ENCODE data around the gene COQ10B.
"Not testable (repeated sequence)": the region's sequence is repeated elsewhere in the genome, so short reads cannot be mapped to it uniquely, and the experiment has no call there.

COQ10B gene

DNA sequence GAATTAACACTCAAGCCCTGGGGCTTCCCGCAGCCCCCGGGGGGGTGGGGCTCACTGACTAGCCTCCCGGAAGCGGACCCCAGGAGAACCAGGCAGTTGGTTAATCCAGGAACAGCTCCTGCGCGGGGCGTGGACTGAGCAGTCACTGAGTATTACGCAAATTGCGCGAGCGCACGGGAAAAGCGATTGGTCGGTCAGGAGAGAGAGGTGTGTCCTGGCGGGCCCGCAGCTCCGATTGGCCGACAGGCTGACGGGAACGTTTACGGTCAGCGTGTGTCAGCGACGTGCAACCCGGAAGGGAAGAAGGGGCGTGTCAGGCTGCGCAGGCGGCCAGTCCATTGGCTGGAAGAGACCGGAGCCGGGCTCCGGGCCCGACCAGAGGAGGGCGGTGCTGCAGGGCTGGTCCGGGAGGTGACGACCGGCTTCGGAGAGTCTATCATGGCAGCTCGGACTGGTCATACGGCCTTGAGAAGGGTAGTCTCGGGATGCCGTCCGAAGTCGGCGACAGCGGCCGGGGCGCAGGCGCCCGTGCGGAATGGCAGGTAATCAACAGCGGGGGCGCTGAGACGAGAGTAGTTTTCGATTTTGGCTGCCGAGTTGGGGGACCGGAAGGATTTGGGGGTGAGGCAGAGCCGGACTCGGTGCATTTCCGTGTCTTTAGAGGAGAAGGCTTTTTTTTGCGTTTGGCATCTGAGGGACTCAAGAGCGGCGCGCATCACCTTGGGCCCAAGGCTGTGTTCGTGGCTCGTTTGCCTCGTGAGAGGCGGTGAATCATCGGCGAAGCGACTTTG, at the start of gene COQ10B:
Gene COQ10B, plus strand, starts transcription at position 430 of the 791 bp plus-strand sequence. Its CDS starts 9 bp downstream, at position 439.
- peak; percentile 100 for DNase-seq

DNA sequence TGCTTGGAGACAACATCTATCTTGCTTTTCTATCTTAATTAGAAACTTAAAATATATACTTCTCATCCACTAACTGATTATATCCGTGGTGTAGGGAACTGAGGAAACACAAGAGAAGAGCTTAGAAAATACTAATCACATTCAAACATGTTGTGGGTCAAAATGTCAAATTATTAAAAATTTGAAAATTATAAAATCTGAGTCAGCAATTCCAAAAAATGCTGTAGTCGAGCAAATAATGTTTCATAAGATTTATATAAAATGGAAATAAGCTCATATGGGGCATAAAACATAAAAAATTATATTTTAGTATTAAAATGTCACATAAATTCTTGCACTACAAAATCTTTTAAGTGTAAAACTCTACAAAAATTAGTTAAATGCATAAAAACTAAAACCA, 47.8 kb upstream of the COQ10B start:
- no peak for DNase-seq

DNA sequence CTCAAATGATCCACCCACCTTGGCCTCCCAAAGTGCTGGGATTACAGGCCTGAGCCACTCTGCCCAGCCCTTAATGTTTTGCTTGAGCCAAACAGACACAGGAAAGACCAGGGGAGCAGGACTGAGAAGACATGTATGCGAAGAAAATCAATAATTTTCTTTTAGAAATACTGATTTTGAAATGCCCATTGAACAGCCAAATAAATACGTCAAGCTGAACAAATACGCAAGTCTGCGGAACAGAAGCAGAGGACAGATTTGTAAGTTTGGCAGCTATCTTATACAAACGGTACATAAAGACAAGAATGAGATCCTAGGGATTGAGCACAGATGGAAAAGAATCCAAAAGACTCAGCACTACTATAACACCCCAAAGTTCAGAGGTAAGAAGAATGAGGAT, 39.3 kb upstream of the COQ10B start:
- no peak for DNase-seq

DNA sequence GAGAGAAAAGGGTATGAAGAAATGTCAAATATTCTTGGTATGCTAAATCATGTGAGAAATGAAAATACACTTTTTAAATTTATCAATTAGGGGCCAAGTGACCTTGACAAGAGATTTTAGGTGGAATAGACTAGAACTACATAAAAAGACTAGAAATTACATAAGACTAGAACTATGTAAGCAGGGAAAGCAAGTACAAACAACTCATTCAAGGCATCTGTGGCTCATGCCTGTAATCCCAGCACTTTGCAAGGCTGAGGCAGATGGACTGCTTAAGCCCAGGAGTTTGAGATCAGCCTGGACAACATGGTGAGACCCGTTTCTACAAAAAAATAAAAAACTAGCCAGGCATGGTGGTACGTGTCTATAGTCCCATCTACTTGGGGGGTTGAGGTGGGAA, 38.8 kb upstream of the COQ10B start:
- no peak for DNase-seq

DNA sequence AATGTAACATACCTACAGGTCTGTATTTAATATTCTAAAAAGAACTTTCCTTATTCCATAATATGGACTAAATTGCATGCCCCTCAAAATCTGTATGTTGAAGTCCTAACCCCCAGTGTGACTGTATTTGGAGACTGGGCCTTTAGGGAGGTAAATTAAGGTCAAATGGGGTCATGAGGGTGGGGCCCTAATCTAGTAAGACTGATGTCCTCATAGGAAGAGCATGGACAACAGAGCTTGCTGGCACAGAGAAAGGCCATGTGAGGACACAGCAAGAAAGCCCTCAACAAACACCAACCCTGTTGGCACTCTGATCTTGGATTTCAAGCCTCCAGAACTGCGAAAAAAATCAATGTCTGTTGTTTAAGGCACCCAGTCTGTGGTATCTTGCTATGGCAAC, 37.1 kb upstream of the COQ10B start:
- no peak for DNase-seq

DNA sequence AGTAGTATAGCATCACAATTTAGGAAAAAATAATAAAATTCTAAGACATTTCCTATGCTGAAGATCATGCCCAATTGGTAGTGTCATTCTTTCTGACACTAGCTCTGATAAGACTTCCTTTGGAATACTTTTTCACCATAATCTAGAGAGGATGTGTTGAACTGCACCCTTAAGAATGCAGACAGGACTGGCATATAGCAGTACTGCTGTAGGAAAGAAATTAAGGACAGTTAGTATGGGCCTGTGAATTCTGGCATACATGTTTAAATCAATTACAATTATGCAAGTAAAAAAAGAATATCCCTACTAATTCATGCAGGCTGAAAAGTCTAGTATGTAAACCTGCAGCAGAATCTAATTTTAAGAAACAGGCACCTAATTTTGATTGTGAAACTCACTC, 33.9 kb upstream of the COQ10B start:
- DNase-seq: no peak

DNA sequence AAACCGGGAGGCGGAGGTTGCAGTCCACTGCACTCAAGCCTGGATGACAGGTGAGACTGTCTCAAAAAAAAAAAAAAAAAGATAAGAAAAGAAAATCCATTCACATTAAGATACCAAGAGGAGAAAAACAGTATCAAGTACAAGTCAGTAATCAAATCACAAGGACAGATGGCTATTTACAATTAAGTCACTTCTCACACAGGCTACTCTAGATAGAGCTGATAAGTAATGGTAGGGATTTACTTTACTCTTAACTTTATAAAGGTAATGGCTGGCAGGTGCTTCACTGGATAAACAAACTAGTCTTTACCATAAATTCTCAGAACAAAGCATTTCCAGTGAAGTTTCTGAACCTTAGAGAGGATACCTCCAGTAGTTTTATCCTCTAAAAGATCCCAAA, 30.0 kb upstream of the COQ10B start:
- DNase-seq: no peak

DNA sequence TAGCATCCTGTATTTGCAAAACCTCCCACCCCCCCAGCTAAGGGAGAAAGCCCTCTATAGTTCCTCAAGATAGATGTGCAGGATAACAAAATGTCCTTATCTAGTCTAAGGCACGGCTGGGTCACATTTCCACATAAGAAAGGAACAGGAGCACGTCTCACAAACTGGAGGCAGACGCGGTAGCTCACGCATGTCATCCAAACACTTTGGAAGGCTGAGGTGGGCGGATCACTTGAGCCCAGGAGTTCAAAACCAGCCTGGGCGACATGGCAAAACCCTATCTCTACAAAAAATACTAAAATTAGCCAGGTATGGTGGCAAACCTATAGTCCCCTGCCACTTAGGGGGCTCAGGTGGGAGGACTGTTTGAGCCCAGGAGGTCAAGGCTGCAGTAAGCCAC, 27.8 kb upstream of the COQ10B start:
- no peak for DNase-seq

DNA sequence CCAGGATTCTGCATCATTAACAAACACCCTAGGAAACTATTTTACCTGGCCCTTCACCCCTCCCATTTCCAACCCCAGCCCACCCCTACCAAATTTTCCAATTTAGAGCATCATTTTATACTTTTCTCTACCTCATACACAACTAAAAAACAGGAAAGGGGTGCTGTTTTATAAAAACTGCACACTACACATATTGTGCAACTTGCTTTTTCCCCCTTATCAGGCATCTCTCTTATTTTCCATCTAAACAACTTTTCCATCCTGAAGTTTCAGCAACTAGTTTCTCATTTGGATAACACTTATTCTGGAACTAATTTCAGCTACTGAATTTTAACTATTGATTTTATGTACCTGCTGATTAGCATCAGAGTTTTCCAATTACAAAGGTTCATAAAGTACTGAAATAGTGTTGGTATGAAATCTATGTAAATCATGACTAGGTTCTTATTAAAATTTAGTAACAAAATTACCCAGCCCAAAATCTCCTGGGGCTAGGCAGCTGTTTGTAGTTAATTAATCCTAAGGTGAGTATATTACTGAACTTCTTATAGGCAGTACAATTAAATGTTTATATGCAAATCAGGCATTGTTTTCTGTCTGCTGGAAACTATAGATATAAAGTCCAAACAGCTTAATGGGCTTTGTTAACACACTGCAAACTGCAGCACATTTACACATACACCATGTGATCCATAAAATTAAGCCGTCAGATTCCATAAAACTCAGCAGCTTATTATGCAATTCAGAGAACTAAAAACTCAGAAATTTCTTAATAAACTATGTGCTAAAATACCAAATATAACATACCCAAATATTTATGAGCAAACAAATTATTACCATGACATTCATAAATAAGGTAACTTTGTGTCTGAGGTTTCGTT, 26.4 kb upstream of the COQ10B start:
- DNase-seq: no peak

DNA sequence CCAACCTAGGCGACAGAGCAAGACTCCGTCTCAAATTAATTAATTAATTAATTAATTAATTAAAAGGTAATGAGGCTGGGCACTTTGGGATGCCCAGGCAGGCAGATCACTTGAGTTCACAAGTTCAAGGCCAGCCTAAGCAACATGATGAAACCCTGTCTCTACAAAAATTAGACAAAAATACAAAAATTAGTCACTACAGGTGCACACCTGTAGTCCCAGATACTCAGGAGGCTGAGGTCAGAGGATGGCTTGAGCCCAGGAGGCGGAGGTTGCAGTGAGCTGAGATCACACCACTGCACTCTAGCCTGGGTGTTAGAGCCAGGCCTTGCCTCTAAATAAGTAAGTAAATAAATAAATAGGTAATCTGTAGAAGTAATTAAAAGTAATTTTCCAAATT, 25.4 kb upstream of the COQ10B start:
- DNase-seq: no peak

DNA sequence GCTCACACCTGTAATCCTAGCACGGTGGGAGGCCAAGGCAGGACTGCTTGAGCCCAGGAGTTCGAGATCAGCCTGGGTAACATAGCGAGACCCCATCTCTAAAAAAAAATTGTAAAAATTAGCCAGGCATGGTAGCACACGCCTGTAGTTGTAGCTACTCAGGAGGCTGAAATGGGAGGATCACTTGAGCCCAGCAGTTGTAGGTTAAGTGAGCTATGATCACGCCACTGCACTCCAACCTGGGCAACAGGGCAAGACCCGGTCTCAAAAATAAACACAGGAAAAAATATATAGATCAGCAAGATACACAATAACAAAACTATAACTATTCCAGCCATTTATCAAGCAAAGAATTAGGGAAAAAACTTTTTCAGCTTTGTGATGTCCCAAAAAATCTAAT, 21.5 kb upstream of the COQ10B start:
- DNase-seq: no peak

DNA sequence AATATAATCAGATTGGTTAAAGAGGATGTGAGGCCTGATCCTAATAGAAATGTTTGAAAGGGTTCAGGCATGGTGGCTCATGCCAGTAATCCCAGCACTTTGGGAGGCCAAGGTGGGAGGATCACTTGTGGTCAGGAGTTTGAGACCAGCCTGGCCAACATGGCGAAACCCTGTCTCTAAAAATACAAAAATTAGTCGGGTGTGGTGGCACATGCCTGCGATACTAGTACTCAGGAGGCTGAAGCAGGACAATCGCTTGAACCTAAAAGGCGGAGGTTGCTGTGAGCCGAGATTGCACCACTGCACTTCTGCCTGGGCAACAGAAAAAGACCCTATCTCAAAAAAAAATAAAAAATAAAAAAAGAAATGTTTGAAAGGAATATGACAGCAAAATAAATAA, 20.8 kb upstream of the COQ10B start:
- DNase-seq: not testable (repeated sequence)

DNA sequence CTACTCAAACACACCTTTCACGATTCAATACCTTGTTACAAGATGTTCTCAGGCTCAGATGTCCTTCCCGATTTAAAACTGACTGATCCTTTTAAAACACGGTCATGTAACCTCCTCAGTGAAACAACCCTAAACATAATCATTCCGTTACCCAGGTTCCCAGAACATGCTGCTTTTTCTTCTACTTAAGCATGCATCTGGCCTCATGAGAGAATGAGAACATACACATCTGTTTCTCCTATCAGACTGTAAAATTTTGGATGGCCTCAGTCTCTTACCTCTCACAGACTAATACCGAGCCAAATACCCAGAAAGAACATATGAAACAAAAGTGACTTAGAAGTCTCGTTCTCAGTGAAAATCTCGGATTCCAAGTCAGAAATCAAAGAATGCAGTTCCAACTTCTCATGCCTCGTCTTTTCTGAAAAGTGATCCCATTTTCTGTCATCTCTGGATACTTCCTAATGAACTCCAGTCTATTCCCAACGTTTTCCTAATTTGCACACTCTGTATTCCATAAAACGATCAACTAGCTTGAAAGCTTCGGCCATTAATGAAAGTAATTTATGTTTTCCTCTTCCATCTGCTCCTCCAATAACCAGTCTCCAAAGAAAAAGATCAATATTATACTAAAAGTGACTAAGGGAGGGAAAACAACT, 19.4 kb upstream of the COQ10B start:
- no peak for DNase-seq

DNA sequence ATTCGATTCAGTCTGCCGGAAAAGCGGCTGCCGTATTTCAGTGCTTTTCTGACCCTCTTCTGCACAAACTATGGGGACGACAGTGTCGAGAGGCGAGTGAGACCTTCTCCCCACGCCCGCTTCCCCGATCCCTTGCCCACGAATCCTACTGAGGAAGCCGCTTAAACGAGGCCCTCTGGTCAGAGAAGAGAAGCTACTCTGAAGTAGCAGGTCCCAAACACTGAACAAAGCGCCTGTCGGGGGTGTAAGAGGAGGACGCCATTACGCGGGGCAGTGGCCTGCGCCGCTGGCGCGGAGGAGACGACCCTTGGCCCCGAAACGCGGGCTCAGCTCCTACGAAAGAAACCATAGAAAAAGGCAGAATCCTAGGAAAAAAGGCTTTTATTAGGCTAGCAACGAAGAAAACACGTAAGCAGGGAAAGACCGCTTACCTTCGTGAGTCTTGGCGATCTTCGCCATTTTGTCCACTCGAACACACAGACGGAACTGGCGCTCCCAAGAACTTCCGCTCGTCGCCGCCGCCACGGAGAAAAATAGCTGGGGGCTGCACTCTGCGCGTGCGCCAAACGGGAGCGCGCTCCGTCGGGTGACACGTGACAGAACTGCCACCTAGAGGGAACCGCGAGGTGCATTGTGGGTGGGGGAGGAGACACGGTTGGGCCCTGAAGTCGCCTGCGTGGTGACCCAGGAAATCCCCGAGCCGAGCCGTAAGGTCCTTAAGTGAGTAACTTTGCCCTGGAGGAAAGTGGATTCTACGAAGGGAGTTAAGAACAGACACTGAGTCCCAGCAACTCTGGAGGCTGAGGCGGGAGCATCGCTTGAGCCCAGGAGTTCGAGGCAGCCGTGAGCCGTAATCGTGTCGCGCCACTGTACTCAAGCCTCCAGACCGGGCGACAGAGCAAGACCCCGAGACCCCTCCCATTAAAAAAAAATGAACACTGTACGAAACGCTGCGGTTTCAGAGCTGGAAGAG, 18.5 kb upstream of the COQ10B start, which contains the start of gene SF3B1:
Gene SF3B1, minus strand, starts transcription at position 488 of the 973 bp plus-strand sequence. Its CDS starts 29 bp downstream, at position 459.
- DNase-seq: peak; percentile 99

DNA sequence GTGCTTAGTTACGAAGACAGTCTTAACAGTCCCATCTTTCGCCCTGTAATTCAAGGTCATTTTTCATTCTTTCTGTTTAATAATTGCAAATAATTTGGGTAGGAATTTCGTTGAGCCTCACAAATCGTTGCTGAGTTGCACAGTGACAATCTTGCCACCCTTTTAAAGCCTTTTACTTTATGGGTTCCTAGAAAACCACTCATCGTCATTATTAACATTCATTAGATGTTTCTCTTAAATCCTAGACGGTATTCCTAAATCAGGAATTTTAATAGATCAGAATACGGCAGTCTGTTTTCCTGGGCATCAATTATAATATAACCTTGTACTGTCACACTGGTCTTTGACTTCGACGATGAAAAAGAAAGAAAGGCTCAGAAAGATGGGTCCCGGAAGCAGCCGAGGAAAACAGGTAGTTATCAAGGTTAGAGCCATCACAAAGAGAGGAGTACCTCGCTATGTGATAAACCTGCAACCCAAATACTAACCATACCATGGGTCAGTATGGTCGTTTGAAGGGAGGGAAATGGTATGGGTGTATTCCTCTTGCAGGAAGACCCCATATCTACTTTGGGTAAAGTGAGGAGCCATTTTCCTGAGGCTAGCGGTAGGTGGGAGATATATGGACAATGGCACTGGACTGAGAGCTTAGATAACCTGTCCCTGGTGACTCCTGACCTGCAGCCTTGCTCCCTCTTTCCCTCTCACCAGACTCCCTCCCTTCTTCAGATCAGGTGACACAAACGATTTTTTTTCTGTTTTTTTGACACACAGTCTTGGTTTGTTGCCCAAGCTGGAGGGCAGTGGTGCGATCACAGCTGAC, 17.5 kb upstream of the COQ10B start:
- peak; percentile 43 to 66 for DNase-seq

DNA sequence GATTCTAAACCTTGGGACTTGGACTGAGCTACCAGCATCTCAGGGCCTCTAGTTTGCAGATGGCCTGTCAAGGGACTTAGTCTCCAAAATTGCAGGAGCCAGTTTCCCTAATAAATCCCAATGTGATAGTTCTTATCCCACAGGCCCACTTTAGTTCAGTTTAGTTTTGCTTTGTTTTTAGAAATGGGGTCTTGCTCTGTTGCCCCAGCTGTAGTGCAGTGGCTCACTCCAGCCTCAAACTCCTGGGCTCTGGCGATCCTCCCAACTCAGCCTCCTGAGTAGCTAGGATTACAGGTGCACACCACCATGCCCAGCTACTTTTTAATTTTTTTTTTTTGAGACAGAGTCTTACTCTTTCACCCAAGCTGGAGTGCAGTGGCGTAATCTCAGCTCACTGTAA, 16.0 kb upstream of the COQ10B start:
- DNase-seq: no peak

DNA sequence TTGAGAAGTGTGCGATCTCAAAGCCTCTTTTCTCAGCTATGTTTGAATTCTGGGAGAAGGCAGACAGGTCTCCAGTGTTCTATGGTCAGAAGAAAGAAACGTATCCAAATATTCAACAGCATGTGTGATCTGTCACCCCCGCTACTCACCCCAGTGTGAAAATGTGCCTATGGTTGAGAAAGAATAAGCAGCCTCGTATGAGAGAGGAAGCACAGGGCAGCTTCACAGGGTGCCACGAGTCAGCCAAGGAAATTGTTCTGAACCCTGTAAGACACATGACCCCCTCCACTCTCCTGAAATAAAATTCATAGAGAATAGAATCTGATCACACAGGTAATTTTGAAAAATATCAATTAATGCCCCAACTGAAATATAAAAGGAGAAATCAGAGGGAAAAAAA, 10.5 kb upstream of the COQ10B start:
- peak; percentile 75 to 88 for DNase-seq

DNA sequence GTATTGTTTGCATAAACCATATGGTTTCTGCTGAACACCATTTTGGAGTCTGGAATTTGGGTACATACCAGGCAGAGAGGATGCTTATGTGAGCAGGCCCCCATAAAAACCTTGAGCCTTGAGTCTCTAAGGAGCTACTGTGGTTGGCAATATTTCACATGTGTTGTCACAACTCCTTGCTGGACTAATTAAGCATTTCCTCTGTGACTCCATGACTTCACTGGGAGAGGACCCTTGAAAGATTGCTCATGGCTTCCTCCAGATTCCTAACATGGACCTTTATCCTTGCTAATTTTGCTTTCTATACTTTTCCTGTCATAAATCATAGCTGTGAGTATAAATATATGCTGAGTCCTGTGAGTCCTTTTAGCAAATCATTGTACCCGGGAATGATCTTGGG, 7.6 kb upstream of the COQ10B start:
- DNase-seq: no peak

DNA sequence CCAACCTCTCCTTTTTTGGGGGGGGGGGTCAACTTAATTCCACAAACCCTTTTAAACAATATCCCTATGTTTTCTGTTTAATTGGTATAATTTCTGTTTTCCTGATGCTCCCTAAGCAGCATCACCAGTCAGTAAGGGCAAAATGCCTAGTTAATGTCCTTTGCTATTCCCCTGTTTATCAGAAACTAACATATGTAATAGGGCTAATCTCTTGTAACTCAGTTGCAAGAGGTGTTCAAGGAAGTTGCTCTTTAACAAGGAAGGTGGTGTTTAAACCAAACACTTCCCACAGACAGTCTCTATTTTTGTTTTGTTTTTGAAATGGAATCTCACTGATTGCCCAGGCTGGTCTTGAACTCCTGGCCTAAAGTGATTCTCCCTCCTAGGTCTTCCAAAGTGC, 6.5 kb upstream of the COQ10B start:
- no peak for DNase-seq

DNA sequence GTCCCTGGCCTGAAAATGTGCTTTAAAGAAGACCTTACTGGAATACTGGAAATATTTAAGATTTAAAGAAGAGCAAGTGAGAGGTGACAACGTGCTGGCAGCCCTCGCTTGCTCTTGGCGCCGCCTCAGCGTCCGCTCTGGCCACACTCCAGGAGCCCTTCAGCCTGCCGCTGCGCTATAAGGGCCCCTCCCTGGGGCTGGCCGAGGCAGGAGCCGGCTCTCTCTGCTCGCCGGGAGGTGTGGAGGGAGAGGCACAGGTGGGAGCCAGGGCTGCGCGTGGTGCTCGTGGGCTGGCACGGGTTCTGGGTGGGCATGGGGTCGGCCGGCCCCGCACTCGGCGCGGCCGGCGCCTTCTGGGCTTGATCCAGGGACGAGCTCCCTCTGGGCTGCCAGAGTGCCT, 2.9 kb upstream of the COQ10B start:
- DNase-seq: no peak

DNA sequence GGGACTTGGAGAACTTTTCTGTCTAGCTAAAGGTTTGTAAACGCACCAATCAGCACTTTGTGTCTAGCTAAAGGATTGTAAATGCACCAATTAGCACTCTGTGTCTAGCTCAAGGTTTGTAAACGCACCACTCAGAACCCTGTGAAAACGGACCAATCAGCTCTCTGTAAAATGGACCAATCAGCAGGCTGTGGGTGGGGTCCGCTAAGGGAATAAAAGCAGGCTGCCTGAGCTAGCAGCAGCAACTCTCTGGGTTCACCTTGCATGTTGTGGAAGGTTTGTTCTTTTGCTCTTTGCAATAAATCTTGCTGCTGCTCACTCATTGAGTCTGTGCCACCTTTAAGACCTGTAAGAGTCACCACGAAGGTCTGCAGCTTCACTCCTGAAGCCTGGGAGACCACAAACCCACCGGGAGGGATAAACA, 2.4 kb upstream of the COQ10B start:
- DNase-seq: not testable (repeated sequence)

Data from Kasumi-1 (cell line).